Spleen (tissue), 7 donors: ENCODE data around the gene CERS3.

Experiments used
- CTCF ChIP-seq, 11 experiments: fragments of 200-600 bp in 7 of 11; fragments of 450-650 bp in 4 of 11; sonication (generic) in 4 of 11; IDR thresholded peaks in 8 of 11; conservative IDR thresholded peaks in 3 of 11; 1 replicate in 7 of 11; 2 replicates in 4 of 11; pipeline versions ENCODE4 v1.4.0 to v1.8.0; 2016 to 2021; ENCODE audit warnings: antibody characterized with exemption in 11 of 11, inconsistent platforms in 4 of 11, mild to moderate bottlenecking in 1 of 11
- POLR2A ChIP-seq, 3 donors: fragments of 450-650 bp; IDR thresholded peaks; one replicate each; pipeline ENCODE4 v1.5.1; 2017; ENCODE audit warnings: antibody characterized with exemption in 3 of 3, mild to moderate bottlenecking in 1 of 3
- POLR2AphosphoS5 ChIP-seq, 3 donors: sonication (generic); formaldehyde crosslinking; IDR thresholded peaks; one replicate each; pipeline ENCODE4 v1.5.1; 2017; ENCODE audit warnings: antibody characterized with exemption in 3 of 3
- donor health status: DM: no; HTN: no; CAD: no; lungs with moderate emphysema.
- donor health status: DM: no; HTN: no; CAD: no.
- donor health status: DM: no; HTN: no; CAD: no.

GRCh38 chr15:100524326-100524725 is 4.4 kb downstream of the CERS3 start:
- TF ChIP-seq CTCF (IDR thresholded peaks at IDR 0.05 in 8 of 11, conservative IDR thresholded peaks at IDR 0.05 in 3 of 11) (no peak), POLR2A (IDR thresholded peaks at IDR 0.05) (no peak), POLR2AphosphoS5 (IDR thresholded peaks at IDR 0.05) (no peak)
